ENCODE measurements around the gene ALS2.

Gene ALS2

GRCh38 chr2:201751566-201751965 lies 29.2 kb downstream of the ALS2 start:
- no peak for DNase-seq

GRCh38 chr2:201746551-201746950 lies 34.2 kb downstream of the ALS2 start:
- DNase-seq, result no peak

DNA sequence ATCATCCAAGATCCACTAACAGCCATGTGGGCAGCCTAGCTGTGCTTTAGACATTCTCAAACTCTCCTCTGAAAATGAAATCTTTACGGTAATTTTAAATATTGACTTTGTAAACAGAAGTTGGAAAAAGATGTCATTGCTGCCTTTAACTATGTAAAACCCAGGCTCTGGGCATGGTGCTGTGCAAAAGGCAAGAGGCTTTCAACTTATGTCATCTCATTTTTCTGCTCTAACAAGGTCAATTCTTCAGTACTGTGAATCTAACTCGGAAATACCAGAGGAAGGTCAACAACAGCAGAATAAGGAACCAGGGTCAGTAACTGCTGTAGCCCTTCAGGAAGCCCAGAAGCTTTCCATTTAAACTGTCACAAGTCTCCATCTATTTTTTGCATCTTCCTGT lies 45.2 kb downstream of the ALS2 start:
- DNase-seq, result no peak

GRCh38 chr2:201734111-201734510 lies 46.6 kb downstream of the ALS2 start:
- no peak for DNase-seq

GRCh38 chr2:201733544-201733943 lies 47.2 kb downstream of the ALS2 start:
- no peak for DNase-seq

- DNase-seq, result no peak
Observed at GRCh38 chr2:201730651-201731285, 50.0 kb downstream of the ALS2 start.

GRCh38 chr2:201715459-201715858 lies 65.3 kb downstream of the ALS2 start:
- DNase-seq, result no peak

GRCh38 chr2:201712726-201713125 lies 68.0 kb downstream of the ALS2 start:
- no peak for DNase-seq

- no peak for DNase-seq
Observed at GRCh38 chr2:201709747-201710146, 71.0 kb downstream of the ALS2 start.

- DNase-seq, result no peak
Observed at GRCh38 chr2:201709049-201709448, 71.7 kb downstream of the ALS2 start.

- DNase-seq, result no peak
Observed at GRCh38 chr2:201707753-201708152, 73.0 kb downstream of the ALS2 start.

DNA sequence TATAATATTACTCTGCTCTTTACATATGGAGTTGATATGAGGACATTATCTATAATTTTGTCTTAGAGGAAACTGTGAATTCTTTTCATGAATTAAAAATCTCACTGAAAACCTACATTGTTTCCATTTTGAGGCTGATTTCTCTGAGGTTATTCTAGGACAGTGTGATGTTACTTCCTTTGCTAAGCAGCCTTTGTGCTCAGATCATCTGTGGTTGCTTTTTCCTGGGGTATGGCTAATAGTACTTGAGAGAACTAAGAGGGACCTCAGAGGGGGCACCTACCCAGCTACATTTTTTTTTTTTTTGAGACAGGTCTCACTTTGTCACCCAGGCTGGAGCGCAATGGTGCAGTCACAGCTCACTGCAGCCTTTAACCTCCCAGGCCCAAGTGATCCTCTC lies 73.6 kb downstream of the ALS2 start:
- DNase-seq, result no peak

DNA sequence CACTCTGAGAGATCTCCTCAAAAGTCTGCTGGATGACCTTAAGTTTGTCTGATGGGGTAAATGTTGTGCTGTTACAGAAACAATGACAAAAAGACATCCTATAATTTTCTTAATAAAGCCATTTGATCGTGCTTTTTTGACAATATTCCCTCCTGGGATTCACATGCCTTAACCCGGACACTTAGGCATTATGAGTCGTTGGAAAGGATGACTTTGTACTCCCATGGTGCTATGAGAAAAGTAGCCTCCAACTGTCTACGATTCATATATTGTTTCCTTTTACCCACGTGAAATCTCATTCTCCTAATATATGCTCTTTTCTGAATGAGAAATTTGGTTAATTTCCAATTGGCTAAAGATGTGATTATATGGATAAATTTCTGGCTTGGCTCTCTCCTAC lies 76.2 kb downstream of the ALS2 start:
- DNase-seq, result no peak

- no peak for DNase-seq
Observed at GRCh38 chr2:201701646-201702045, 79.1 kb downstream of the ALS2 start.

DNA sequence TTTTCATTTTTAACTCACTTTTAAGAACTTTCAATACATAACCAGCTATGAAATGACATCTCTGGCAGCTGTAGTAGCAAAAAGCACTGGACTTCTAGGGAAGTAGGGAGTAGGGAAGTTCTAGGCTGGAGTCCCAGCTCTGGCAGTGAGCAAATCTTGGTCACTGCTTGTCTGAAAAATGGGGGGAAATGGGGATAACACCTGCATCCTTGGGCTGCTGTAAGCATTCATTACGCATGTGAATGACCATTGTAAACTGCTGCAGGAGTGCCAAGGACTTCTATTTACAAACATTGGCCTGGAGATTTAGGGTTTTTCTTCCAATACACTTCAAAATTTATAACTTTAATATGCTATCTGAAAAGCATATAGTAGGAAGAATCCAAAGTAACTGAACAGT lies 81.3 kb downstream of the ALS2 start:
- DNase-seq, result no peak

DNA sequence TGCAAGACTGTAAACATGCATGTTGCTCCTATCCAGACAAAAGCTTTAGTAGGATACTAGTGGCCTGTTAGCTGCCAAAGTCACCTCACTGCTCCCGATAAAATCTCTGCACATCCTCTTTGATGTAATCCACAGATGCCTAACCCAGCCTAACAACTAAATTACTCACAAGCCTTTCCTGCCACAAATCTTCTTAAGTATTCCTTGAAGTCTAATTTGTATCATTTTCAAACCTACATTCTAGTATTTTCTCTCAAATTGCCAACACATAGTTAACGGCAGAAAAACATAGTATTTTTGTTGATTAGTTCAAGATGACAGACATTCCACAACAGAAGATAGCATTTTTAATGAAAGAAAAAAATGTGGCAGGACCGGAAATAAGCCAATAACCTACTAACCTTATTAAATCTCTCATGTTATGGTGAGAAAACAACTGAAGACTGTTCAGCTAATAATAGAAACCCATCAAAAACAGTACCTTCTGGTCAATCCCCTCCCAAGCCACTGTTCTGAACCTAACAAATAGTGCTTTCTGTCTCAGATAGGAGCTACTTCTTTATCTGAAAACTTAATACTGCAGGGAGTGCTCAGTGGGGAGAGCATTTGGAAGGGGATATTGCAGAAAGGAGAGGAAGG lies 82.0 kb downstream of the ALS2 start, which contains the start of gene MPP4:
TSS of gene MPP4 (minus strand) at position 57 of the 639 bp plus-strand sequence. CDS start 4,690 bp downstream, outside the sequence.
- DNase-seq, result no peak

- DNase-seq, result no peak
Observed at GRCh38 chr2:201697899-201698298, 82.8 kb downstream of the ALS2 start.

GRCh38 chr2:201696151-201696659 lies 84.5 kb downstream of the ALS2 start:
- DNase-seq, result no peak

- no peak for DNase-seq
Observed at GRCh38 chr2:201685156-201685555, 95.6 kb downstream of the ALS2 start.

DNA sequence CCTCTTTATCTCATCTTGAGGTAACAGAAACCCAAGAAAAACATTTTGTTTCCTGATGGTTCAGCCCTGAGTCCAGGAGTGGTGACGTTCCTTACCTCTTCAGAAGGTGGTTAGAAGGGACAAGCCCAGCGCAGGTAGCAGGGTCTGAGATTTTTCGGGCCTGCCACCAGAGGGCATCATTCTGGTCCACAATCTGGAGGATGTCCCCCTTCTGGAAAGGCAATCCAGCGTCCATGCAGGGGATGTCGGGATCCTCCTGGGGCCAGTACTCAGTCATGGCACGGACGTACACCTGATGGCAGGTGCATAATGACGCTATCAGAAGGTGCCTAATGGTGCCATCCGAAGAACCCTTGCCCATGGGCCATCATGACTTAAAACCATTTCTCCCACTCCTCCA lies 100.0 kb downstream of the ALS2 start:
- no peak for DNase-seq

DNA sequence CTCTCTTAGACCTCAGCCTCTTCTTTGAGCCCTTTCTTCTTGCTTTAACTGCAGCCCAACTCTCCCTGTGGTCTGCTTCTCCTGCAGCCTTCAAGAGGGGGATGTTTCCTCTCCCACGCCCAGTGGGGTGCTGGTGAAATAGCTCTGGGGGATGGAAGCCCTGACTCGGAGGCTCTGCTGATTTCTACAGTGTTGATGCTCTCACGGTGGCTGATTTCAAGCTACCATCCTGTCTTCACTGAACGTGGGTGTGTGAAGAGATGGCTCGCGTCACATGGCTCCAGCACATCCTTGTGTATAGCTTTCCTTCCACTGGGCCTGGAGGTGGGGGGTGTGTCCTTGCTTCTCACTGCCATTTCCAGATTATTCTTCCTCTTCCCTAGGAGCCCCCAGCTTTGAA lies 102.3 kb downstream of the ALS2 start:
- DNase-seq, result no peak

GRCh38 chr2:201675454-201675853 lies 105.3 kb downstream of the ALS2 start:
- DNase-seq, result no peak

GRCh38 chr2:201674794-201675193 lies 105.9 kb downstream of the ALS2 start:
- DNase-seq, result no peak

DNA sequence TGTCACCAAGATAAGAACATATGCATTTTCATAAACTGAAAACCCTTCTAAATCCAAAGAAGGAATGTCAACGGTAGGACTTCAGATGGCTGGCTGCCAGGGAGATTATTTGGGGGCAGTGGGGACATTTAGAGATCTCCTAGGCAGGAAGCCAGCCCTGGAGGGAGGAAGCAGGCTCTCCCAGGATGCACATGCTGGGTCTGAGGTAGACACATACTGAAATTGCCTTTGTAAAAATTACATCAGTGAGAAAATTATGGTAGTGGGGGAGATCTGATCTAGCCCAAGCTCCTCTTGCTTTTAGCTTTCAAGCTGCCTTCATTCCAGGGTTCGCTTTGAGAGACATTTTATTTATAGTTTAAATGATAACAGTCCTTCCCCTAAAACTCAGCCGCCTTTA lies 106.4 kb downstream of the ALS2 start:
- DNase-seq, result no peak

DNA sequence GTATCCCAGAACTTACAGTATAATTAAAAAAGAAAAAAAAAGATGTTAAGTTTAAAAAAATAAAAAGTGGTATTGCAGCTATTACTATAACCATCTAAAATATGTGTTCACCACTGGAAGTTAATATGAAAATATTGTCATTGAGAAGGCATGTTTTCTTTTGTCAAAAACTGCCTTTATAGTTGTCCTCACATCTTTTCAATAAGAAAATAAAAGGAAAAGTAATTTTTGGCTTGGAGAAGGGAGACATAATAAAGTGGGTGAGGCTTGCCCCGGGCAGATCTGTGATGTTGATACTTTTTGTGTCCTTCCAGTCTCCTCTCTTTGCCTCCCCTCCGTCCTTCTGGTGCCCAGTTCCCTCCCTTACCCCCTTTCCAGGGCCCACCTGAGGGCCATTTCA lies 107.2 kb downstream of the ALS2 start:
- DNase-seq, result no peak

Measured in NCI-H2029 (cell line).